GM12878 (cell line): ENCODE data around the gene LMTK3. TPM values are rescaled to one million over a fixed set of nuclear protein-coding genes. Genes with fewer than 3 reads are reported as not detected.

Experiments
- ATAC-seq: fragments of 200-7000 bp; cut with Tn5 transposase; 3 replicates; pipeline ENCODE4 v1.9.1; 2020; ENCODE audit warnings: mild to moderate bottlenecking, moderate library complexity
- BruUV-seq: library from RNA; stranded (reverse); fragments of 400-500 nt; replicated peaks from 2 replicates; lab custom pipeline; 2021; lab: Mats Ljungman, UMichigan
- CTCF ChIA-PET: fragments of 300-600 bp; sonication (Branson Sonifier 250); formaldehyde crosslinking; extraction: SDS; loops from one replicate; lab custom pipeline; 2021; ENCODE audit warnings: inconsistent platforms; lab: Yijun Ruan, JAX
- POLR2A ChIA-PET: fragments of 350-600 bp; formaldehyde crosslinking; extraction: SDS; loops from one replicate; lab custom pipeline; 2021; ENCODE audit warnings: inconsistent platforms; lab: Charles Lee
- RAD21 ChIA-PET: fragments of 300-600 bp; sonication (Branson Sonifier 250); formaldehyde crosslinking; loops from one replicate; lab custom pipeline; 2023; ENCODE audit warnings: antibody characterized with exemption; ENCODE audit not compliant: unreplicated experiment; lab: Charles Lee
- SMC1A ChIA-PET: fragments of 300-600 bp; sonication (Branson Sonifier 250); formaldehyde crosslinking; loops from one replicate; lab custom pipeline; 2023; ENCODE audit not compliant: unreplicated experiment, uncharacterized antibody; lab: Charles Lee
- DNase-seq: peaks from one replicate; pipeline ENCODE4 v3.0.0-alpha.2; 2011; ENCODE audit warnings: low read depth, low spot score
- FAIRE-seq: peaks from 3 replicates; lab custom pipeline; 2011; peaks lifted over from hg19 to GRCh38; lab: Jason Lieb, UNC
- H2AFZ ChIP-seq: 2 replicates; pipeline ENCODE4 v1.6.0; 2011; ENCODE audit warnings: low read depth, low read length, control low read depth; ENCODE audit not compliant: control insufficient read depth
- H3K27ac ChIP-seq: 2 replicates; pipeline ENCODE4 v1.5.1; 2011; ENCODE audit warnings: control low read depth; ENCODE audit not compliant: control insufficient read depth, insufficient read depth
- H3K27me3 ChIP-seq, 2 experiments: replicated peaks in 1 of 2; 2 replicates each; pipeline versions ENCODE4 v1.6.0 to v1.6.1; 2011; ENCODE audit warnings: low read length in 1 of 2; ENCODE audit not compliant: control insufficient read depth in 2 of 2, insufficient read depth in 2 of 2
- H3K36me3 ChIP-seq, 2 experiments: 2 replicates each; pipeline ENCODE4 v1.5.1; 2011; ENCODE audit warnings: low read length in 1 of 2; ENCODE audit not compliant: control insufficient read depth in 2 of 2, insufficient read depth in 2 of 2
- H3K4me1 ChIP-seq: 2 replicates; pipeline ENCODE4 v1.6.1; 2011; ENCODE audit warnings: mild to moderate bottlenecking, low read length, moderate library complexity, mixed read lengths; ENCODE audit not compliant: control insufficient read depth, insufficient read depth
- H3K4me2 ChIP-seq: 2 replicates; pipeline ENCODE4 v1.6.0; 2011; ENCODE audit warnings: control low read depth; ENCODE audit not compliant: control insufficient read depth, insufficient read depth
- H3K4me3 ChIP-seq: fragments of 200-600 bp; sonication (generic); 2 replicates; pipeline ENCODE4 v1.5.1; 2016
- H3K79me2 ChIP-seq: 2 replicates; pipeline ENCODE4 v1.6.0; 2011; ENCODE audit warnings: low read length; ENCODE audit not compliant: control insufficient read depth, insufficient read depth
- H3K9ac ChIP-seq: 2 replicates; pipeline ENCODE4 v1.8.0; 2011; ENCODE audit warnings: low read length, control low read depth, mixed read lengths; ENCODE audit not compliant: control insufficient read depth, insufficient read depth
- H3K9me3 ChIP-seq: replicated peaks from 3 replicates; pipeline ENCODE4 v1.5.1; 2011; ENCODE audit warnings: mild to moderate bottlenecking, low read length; ENCODE audit not compliant: control insufficient read depth, insufficient read depth
- H4K20me1 ChIP-seq: 2 replicates; pipeline ENCODE4 v1.6.0; 2011; ENCODE audit not compliant: control insufficient read depth, insufficient read depth
- EGR1 ChIP-seq, 2 experiments: IDR thresholded peaks; 1 replicate in 1 of 2; 2 replicates in 1 of 2; pipeline ENCODE4 v1.6.1; 2011 to 2012; ENCODE audit warnings: low read depth in 2 of 2, low read length in 2 of 2, borderline replicate concordance in 1 of 2, mild to moderate bottlenecking in 1 of 2, moderate library complexity in 1 of 2
- JUNB ChIP-seq: IDR thresholded peaks from 2 replicates; pipeline ENCODE4 v1.6.1; 2016; ENCODE audit warnings: antibody characterized with exemption, mild to moderate bottlenecking
- NRF1 ChIP-seq: conservative IDR thresholded peaks from 2 replicates; pipeline ENCODE4 v1.6.1; 2011; ENCODE audit warnings: mild to moderate bottlenecking, low read depth, low read length, improper control_type of control experiment
- RAD51 ChIP-seq: fragments of 450-650 bp; IDR thresholded peaks from 2 replicates; pipeline ENCODE4 v1.6.1; 2016; ENCODE audit warnings: moderate library complexity, mild to moderate bottlenecking, inconsistent platforms
- WGBS: methylation state at CpG from one replicate; pipeline ENCODE4 v1.1.6; 2016; ENCODE audit warnings: low lambda C conversion rate; ENCODE audit not compliant: insufficient replicate concordance, insufficient coverage; ENCODE audit errors: missing lambda C conversion rate; 5-methylcytosine and 5-hydroxymethylcytosine counted together
- in situ Hi-C: fragments of 300-500 bp; cut with MboI; formaldehyde crosslinking; loops from 9 replicates; pipeline ENCODE4 v1.14.3; 2018; ENCODE audit warnings: mixed read lengths
- intact Hi-C: fragments of 100-400 bp; cut with micrococcal nuclease; formaldehyde crosslinking; loops from one replicate; pipeline ENCODE4 v1.14.2; 2022; ENCODE audit not compliant: unreplicated experiment
- polyA plus RNA-seq, 11 experiments: library from polyadenylated mRNA; depleted of rRNA in 4 of 11; unstranded in 6 of 11; stranded (reverse) in 5 of 11; fragments of >200 nt; fragmentation: Nextera tagmentation in 4 of 11; fragmentation: Illumina TruSeq in 1 of 11; extraction: Ambion mirVana in 4 of 11; extraction: Trizol in 1 of 11; gene quantifications; 1 replicate in 1 of 11; 2 replicates in 10 of 11; pipeline versions ENCODE4 v1.2.1 to v1.2.3, GENCODE V29; 2011 to 2016; ENCODE audit warnings: inconsistent platforms in 2 of 11, missing spikeins in 2 of 11, low read depth in 1 of 11
- total RNA-seq, 4 experiments: library from RNA; depleted of rRNA in 3 of 4; stranded (reverse); fragments of >200 nt in 3 of 4; fragmentation: Illumina TruSeq in 1 of 4; extraction: Trizol in 1 of 4; gene quantifications; 2 replicates each; pipeline versions ENCODE4 v1.2.1 to v1.2.3, GENCODE V29; 2013 to 2021
- TF ChIP-seq, protein P1 (sequence below): fragments of 450-650 bp; formaldehyde crosslinking; IDR thresholded peaks from 2 replicates; pipeline ENCODE4 v1.4.0; 2022; ENCODE audit warnings: mild to moderate bottlenecking, moderate library complexity
- TF ChIP-seq, protein P2 (sequence below): fragments of 450-650 bp; IDR thresholded peaks from 2 replicates; pipeline ENCODE4 v1.6.1; 2017; ENCODE audit warnings: mild to moderate bottlenecking, low read depth, inconsistent platforms; ENCODE audit not compliant: poor library complexity, severe bottlenecking
- TF ChIP-seq, protein P3 (sequence below): fragments of 450-650 bp; IDR thresholded peaks from 2 replicates; pipeline ENCODE4 v1.6.1; 2017; ENCODE audit warnings: mild to moderate bottlenecking, moderate library complexity

Gene LMTK3
- total and polyA plus RNA-seq, 10 of the 15 experiments (the other 5 are each of a cell fraction or from before 2014, with no cell fraction given) = under 0.01 to 0.28 (median 0.04) TPM; not detected in 3

DNA sequence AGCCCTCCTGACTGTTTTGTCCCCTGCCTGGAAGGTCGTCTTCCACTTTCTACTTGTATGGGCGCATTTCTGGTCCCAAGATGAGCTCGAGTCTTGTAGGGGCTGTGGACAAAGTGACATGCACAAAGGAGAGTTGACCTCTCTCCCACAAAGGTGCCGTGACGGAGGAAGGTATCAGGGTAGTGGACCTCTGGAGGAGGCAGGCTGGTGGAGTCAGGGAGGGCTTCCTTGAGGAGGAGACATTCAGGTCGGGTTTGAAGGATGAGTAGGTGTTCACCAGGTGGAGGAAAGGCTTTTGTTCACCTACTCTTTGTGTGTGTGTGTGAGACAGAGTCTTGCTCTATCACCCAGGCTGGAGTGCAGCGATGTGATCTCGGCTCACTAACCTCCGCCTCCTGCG lies 40.8 kb downstream of the LMTK3 start:
- POLR2A ChIA-PET = interaction anchor here (1.0 kb wide), 1 partner anchor 153 kb away, joined by 3 read pairs; no protein-coding TSS in a partner anchor
- DNase-seq (no peak), ATAC-seq (no peak), FAIRE-seq (no peak)
- WGBS = 89% methylated on average over 10 of the region's 10 CpGs
- H2AFZ ChIP-seq = no peak overlapping the region
- TF ChIP-seq RAD51 (no peak), EGR1 (IDR thresholded peaks at IDR 0.05; ENCODE audit: borderline replicate concordance in 1 of 2, low read depth in 2 of 2, low read length in 2 of 2) (no peak), JUNB (no peak), NRF1 (no peak)
- TF ChIP-seq, protein P1, sequence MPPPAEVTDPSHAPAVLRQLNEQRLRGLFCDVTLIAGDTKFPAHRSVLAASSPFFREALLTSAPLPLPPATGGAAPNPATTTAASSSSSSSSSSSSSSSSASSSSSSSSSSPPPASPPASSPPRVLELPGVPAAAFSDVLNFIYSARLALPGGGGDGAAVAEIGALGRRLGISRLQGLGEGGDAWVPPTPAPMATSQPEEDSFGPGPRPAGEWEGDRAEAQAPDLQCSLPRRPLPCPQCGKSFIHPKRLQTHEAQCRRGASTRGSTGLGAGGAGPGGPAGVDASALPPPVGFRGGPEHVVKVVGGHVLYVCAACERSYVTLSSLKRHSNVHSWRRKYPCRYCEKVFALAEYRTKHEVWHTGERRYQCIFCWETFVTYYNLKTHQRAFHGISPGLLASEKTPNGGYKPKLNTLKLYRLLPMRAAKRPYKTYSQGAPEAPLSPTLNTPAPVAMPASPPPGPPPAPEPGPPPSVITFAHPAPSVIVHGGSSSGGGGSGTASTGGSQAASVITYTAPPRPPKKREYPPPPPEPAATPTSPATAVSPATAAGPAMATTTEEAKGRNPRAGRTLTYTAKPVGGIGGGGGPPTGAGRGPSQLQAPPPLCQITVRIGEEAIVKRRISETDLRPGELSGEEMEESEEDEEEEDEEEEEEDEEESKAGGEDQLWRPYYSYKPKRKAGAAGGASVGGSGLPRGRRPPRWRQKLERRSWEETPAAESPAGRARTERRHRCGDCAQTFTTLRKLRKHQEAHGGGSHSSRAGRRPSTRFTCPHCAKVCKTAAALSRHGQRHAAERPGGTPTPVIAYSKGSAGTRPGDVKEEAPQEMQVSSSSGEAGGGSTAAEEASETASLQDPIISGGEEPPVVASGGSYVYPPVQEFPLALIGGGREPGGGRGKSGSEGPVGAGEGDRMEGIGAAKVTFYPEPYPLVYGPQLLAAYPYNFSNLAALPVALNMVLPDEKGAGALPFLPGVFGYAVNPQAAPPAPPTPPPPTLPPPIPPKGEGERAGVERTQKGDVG (CRISPR knock-in tag) = no peak
- TF ChIP-seq, protein P2, sequence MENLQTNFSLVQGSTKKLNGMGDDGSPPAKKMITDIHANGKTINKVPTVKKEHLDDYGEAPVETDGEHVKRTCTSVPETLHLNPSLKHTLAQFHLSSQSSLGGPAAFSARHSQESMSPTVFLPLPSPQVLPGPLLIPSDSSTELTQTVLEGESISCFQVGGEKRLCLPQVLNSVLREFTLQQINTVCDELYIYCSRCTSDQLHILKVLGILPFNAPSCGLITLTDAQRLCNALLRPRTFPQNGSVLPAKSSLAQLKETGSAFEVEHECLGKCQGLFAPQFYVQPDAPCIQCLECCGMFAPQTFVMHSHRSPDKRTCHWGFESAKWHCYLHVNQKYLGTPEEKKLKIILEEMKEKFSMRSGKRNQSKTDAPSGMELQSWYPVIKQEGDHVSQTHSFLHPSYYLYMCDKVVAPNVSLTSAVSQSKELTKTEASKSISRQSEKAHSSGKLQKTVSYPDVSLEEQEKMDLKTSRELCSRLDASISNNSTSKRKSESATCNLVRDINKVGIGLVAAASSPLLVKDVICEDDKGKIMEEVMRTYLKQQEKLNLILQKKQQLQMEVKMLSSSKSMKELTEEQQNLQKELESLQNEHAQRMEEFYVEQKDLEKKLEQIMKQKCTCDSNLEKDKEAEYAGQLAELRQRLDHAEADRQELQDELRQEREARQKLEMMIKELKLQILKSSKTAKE = no peak
- TF ChIP-seq, protein P3, sequence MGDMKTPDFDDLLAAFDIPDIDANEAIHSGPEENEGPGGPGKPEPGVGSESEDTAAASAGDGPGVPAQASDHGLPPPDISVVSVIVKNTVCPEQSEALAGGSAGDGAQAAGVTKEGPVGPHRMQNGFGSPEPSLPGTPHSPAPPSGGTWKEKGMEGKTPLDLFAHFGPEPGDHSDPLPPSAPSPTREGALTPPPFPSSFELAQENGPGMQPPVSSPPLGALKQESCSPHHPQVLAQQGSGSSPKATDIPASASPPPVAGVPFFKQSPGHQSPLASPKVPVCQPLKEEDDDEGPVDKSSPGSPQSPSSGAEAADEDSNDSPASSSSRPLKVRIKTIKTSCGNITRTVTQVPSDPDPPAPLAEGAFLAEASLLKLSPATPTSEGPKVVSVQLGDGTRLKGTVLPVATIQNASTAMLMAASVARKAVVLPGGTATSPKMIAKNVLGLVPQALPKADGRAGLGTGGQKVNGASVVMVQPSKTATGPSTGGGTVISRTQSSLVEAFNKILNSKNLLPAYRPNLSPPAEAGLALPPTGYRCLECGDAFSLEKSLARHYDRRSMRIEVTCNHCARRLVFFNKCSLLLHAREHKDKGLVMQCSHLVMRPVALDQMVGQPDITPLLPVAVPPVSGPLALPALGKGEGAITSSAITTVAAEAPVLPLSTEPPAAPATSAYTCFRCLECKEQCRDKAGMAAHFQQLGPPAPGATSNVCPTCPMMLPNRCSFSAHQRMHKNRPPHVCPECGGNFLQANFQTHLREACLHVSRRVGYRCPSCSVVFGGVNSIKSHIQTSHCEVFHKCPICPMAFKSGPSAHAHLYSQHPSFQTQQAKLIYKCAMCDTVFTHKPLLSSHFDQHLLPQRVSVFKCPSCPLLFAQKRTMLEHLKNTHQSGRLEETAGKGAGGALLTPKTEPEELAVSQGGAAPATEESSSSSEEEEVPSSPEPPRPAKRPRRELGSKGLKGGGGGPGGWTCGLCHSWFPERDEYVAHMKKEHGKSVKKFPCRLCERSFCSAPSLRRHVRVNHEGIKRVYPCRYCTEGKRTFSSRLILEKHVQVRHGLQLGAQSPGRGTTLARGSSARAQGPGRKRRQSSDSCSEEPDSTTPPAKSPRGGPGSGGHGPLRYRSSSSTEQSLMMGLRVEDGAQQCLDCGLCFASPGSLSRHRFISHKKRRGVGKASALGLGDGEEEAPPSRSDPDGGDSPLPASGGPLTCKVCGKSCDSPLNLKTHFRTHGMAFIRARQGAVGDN = no peak
- peaks cover 9% of the 10 kb centered on the region for H3K79me2 ChIP-seq
- H4K20me1 ChIP-seq = peaks cover 3% of the 10 kb centered on the region; the same call in 1 of the 2 replicates
- no peak overlapping the region for H3K4me2 ChIP-seq
- no peak overlapping the region for H3K9ac ChIP-seq
- peaks cover 4 to 12% of the 10 kb centered on the region in 2 experiments; a peak in 3 of 4 replicates for H3K36me3 ChIP-seq
- no peaks in the 10 kb centered on the region for H3K27me3 ChIP-seq
- no peak overlapping the region for H3K4me3 ChIP-seq
- CTCF ChIA-PET = interaction anchor here (1.2 to 2.4 kb wide), 2 partner anchors 19 to 80 kb away, joined by 5 to 10 read pairs; no protein-coding TSS in a partner anchor
- BruUV-seq = no TSS peak
- H3K27ac ChIP-seq = no peak overlapping the region
- in situ Hi-C loops (no loop called here), intact Hi-C loops (no loop called here)
- H3K9me3 ChIP-seq = no peaks in the 10 kb centered on the region
- H3K4me1 ChIP-seq = peaks cover 5% of the 10 kb centered on the region; the same call in 1 of the 2 replicates
- SMC1A ChIA-PET = no interaction called here
- RAD21 ChIA-PET = interaction anchor here (1.5 kb wide), 1 partner anchor 19 kb away, joined by 7 read pairs; no protein-coding TSS in a partner anchor
